B cell (primary cell): ENCODE data around the gene OSER1.

ENCODE experiments used
- EZH2 ChIP-seq: IDR thresholded peaks from 2 replicates; pipeline ENCODE4 v1.6.1; 2012; ENCODE audit warnings: borderline replicate concordance, low read depth, mild to moderate bottlenecking, moderate library complexity, low read length; ENCODE audit not compliant: insufficient read depth, poor library complexity, severe bottlenecking
- TF ChIP-seq, protein P1 (sequence below): fragments of 200-600 bp; IDR thresholded peaks from one replicate; pipeline ENCODE4 v1.8.0; 2022; ENCODE audit warnings: antibody characterized with exemption, mild to moderate bottlenecking

- TF ChIP-seq, protein P1, sequence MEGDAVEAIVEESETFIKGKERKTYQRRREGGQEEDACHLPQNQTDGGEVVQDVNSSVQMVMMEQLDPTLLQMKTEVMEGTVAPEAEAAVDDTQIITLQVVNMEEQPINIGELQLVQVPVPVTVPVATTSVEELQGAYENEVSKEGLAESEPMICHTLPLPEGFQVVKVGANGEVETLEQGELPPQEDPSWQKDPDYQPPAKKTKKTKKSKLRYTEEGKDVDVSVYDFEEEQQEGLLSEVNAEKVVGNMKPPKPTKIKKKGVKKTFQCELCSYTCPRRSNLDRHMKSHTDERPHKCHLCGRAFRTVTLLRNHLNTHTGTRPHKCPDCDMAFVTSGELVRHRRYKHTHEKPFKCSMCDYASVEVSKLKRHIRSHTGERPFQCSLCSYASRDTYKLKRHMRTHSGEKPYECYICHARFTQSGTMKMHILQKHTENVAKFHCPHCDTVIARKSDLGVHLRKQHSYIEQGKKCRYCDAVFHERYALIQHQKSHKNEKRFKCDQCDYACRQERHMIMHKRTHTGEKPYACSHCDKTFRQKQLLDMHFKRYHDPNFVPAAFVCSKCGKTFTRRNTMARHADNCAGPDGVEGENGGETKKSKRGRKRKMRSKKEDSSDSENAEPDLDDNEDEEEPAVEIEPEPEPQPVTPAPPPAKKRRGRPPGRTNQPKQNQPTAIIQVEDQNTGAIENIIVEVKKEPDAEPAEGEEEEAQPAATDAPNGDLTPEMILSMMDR: no peak
- no peak for TF ChIP-seq EZH2
Measured at GRCh38 chr20:44219791-44220190, 9.2 kb upstream of the OSER1 start.
